Astrocyte (in vitro differentiated cells and primary cell): ENCODE results near the gene DCBLD1. TPM values are rescaled to one million over a fixed set of nuclear protein-coding genes. Genes with fewer than 3 reads are reported as not detected.
A peak's percentile ranks its signal among the peaks of the same experiment; 100 is the strongest.

ENCODE experiments used
- DNase-seq: peaks from one replicate; pipeline ENCODE4 v3.0.0-alpha.2; 2010; ENCODE audit warnings: low read depth
- FAIRE-seq: peaks from 2 replicates; lab custom pipeline; 2011; peaks lifted over from hg19 to GRCh38; lab: Jason Lieb, UNC
- H2AFZ ChIP-seq: 2 replicates; pipeline ENCODE4 v1.6.0; 2012; ENCODE audit warnings: low read depth, low read length, inconsistent platforms
- H3K27ac ChIP-seq: 2 replicates; pipeline ENCODE4 v1.5.1; 2011; ENCODE audit warnings: low read depth, low read length, inconsistent platforms
- H3K27me3 ChIP-seq: 2 replicates; pipeline ENCODE4 v1.6.0; 2011; ENCODE audit warnings: low read length, inconsistent platforms; ENCODE audit not compliant: insufficient read depth
- H3K36me3 ChIP-seq: 2 replicates; pipeline ENCODE4 v1.5.1; 2011; ENCODE audit warnings: low read length, inconsistent platforms; ENCODE audit not compliant: insufficient read depth
- H3K4me1 ChIP-seq: 2 replicates; pipeline ENCODE4 v1.5.1; 2011; ENCODE audit warnings: low read length, inconsistent platforms; ENCODE audit not compliant: insufficient read depth
- H3K4me2 ChIP-seq: 2 replicates; pipeline ENCODE4 v1.6.0; 2012; ENCODE audit warnings: low read length, inconsistent platforms
- H3K4me3 ChIP-seq: 2 replicates; pipeline ENCODE4 v1.5.1; 2011; ENCODE audit warnings: low read depth, mild to moderate bottlenecking, low read length, inconsistent platforms; ENCODE audit not compliant: insufficient read depth
- H3K79me2 ChIP-seq: 2 replicates; pipeline ENCODE4 v1.6.0; 2012; ENCODE audit warnings: mild to moderate bottlenecking, low read length, inconsistent platforms; ENCODE audit not compliant: insufficient read depth
- H3K9ac ChIP-seq: 2 replicates; pipeline ENCODE4 v1.6.0; 2012; ENCODE audit warnings: mild to moderate bottlenecking, low read length, inconsistent platforms
- H3K9me3 ChIP-seq: 2 replicates; pipeline ENCODE4 v1.5.1; 2012; ENCODE audit warnings: low read depth, mild to moderate bottlenecking, low read length, inconsistent platforms; ENCODE audit not compliant: insufficient read depth
- H4K20me1 ChIP-seq: 2 replicates; pipeline ENCODE4 v1.6.0; 2012; ENCODE audit warnings: low read length, inconsistent platforms; ENCODE audit not compliant: insufficient read depth
- H3K27ac Mint-ChIP-seq: one replicate; pipeline ENCODE4 v1.8.0; 2021; ENCODE audit warnings: mild to moderate bottlenecking, mixed read lengths; ENCODE audit not compliant: unreplicated experiment
- H3K27me3 Mint-ChIP-seq: one replicate; pipeline ENCODE4 v1.8.0; 2021; ENCODE audit warnings: low read depth, mixed read lengths; ENCODE audit not compliant: unreplicated experiment
- H3K36me3 Mint-ChIP-seq: one replicate; pipeline ENCODE4 v1.8.0; 2021; ENCODE audit warnings: low read depth, mixed read lengths; ENCODE audit not compliant: unreplicated experiment
- H3K4me1 Mint-ChIP-seq: one replicate; pipeline ENCODE4 v1.8.0; 2021; ENCODE audit warnings: low read depth, mixed read lengths; ENCODE audit not compliant: unreplicated experiment
- H3K4me3 Mint-ChIP-seq: one replicate; pipeline ENCODE4 v1.8.0; 2021; ENCODE audit warnings: mild to moderate bottlenecking, moderate library complexity, mixed read lengths; ENCODE audit not compliant: unreplicated experiment
- H3K9me3 Mint-ChIP-seq: one replicate; pipeline ENCODE4 v1.8.0; 2021; ENCODE audit warnings: mild to moderate bottlenecking, mixed read lengths; ENCODE audit not compliant: unreplicated experiment
- EZH2 ChIP-seq: IDR thresholded peaks from 2 replicates; pipeline ENCODE4 v1.6.1; 2012; ENCODE audit warnings: mild to moderate bottlenecking, low read length, inconsistent platforms; ENCODE audit not compliant: insufficient read depth
- total RNA-seq: library from RNA; stranded (reverse); gene quantifications from 2 replicates; pipeline ENCODE4 v1.2.1, GENCODE V29; 2021
- TF ChIP-seq, protein P1 (sequence below): IDR thresholded peaks from 2 replicates; pipeline ENCODE4 v1.5.1; 2011; ENCODE audit warnings: low read depth, mild to moderate bottlenecking, inconsistent platforms, low read length, moderate library complexity; ENCODE audit not compliant: insufficient read depth

DCBLD1 gene
- total RNA-seq, 1 donor from 2014 or later = 36.8 TPM

- no peak overlapping the region for H3K9ac ChIP-seq
- Mint-ChIP-seq H3K27ac (no peak overlapping the region), H3K4me3 (peak overlapping the region; percentile 27), H3K4me1 (peaks cover 31% of the 10 kb centered on the region), H3K27me3 (no peaks in the 10 kb centered on the region), H3K9me3 (peaks cover 10% of the 10 kb centered on the region), H3K36me3 (peaks cover 24% of the 10 kb centered on the region)
- H2AFZ ChIP-seq = no peak overlapping the region
- H3K36me3 ChIP-seq = peaks cover 3% of the 10 kb centered on the region
- no peaks in the 10 kb centered on the region for H3K27me3 ChIP-seq
- H3K4me1 ChIP-seq = peaks cover 28% of the 10 kb centered on the region
- peaks cover 99% of the 10 kb centered on the region for H3K79me2 ChIP-seq
- no peak overlapping the region for H3K4me2 ChIP-seq
- FAIRE-seq (no peak), DNase-seq (no peak)
- no peak overlapping the region for H3K27ac ChIP-seq
- H4K20me1 ChIP-seq = peaks cover 28% of the 10 kb centered on the region
- H3K4me3 ChIP-seq = no peak overlapping the region
- TF ChIP-seq, protein P1, sequence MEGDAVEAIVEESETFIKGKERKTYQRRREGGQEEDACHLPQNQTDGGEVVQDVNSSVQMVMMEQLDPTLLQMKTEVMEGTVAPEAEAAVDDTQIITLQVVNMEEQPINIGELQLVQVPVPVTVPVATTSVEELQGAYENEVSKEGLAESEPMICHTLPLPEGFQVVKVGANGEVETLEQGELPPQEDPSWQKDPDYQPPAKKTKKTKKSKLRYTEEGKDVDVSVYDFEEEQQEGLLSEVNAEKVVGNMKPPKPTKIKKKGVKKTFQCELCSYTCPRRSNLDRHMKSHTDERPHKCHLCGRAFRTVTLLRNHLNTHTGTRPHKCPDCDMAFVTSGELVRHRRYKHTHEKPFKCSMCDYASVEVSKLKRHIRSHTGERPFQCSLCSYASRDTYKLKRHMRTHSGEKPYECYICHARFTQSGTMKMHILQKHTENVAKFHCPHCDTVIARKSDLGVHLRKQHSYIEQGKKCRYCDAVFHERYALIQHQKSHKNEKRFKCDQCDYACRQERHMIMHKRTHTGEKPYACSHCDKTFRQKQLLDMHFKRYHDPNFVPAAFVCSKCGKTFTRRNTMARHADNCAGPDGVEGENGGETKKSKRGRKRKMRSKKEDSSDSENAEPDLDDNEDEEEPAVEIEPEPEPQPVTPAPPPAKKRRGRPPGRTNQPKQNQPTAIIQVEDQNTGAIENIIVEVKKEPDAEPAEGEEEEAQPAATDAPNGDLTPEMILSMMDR = no peak
- no peak for TF ChIP-seq EZH2
- no peaks in the 10 kb centered on the region for H3K9me3 ChIP-seq
Measured at GRCh38 chr6:117487821-117488220, 5.3 kb downstream of the DCBLD1 start.

GRCh38 chr6:117489003-117489402 is 6.5 kb downstream of the DCBLD1 start:
- Histone ChIP-seq H3K4me1 (peaks cover 32% of the 10 kb centered on the region), H3K79me2 (peaks cover 99% of the 10 kb centered on the region), H3K36me3 (peaks cover 3% of the 10 kb centered on the region), H3K9me3 (no peaks in the 10 kb centered on the region), H2AFZ (no peak overlapping the region), H3K27me3 (no peaks in the 10 kb centered on the region), H4K20me1 (peaks cover 25% of the 10 kb centered on the region), H3K4me3 (no peak overlapping the region), H3K4me2 (no peak overlapping the region), H3K27ac (no peak overlapping the region), H3K9ac (no peak overlapping the region)
- Mint-ChIP-seq H3K4me3 (no peak overlapping the region), H3K27ac (no peak overlapping the region), H3K36me3 (peaks cover 24% of the 10 kb centered on the region), H3K4me1 (peaks cover 40% of the 10 kb centered on the region), H3K9me3 (peaks cover 10% of the 10 kb centered on the region), H3K27me3 (no peaks in the 10 kb centered on the region)
- DNase-seq (no peak), FAIRE-seq (no peak)
- TF ChIP-seq, protein P1 = no peak
- no peak for TF ChIP-seq EZH2

DNA sequence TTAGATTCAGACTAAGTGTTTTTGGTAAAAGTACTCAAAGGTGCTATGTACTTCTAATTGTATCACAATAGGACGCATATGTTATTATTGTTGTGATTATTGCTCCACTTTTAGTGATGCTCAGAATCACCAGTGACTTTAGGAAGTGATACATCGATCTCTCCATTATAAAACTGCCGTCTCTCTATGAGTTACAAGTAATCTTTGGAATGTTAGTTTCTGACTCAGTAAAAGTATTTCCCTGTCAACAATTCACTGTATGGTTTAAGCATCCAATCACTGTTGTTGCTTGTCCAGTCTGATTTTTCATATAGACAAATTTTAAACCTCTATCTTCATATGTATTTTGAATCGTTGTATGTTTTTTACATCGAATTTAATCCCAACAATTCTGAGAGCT is 9.4 kb downstream of the DCBLD1 start:
- no peak overlapping the region for H3K4me3 Mint-ChIP-seq
- peaks cover 5% of the 10 kb centered on the region for H4K20me1 ChIP-seq
- H3K9me3 ChIP-seq = no peaks in the 10 kb centered on the region
- peaks cover 18% of the 10 kb centered on the region for H3K36me3 Mint-ChIP-seq
- H3K4me1 ChIP-seq = peaks cover 52% of the 10 kb centered on the region
- TF ChIP-seq EZH2 = no peak
- TF ChIP-seq, protein P1 = no peak
- no peaks in the 10 kb centered on the region for H3K27me3 ChIP-seq
- peaks cover 1% of the 10 kb centered on the region for H3K36me3 ChIP-seq
- FAIRE-seq = peak; percentile 66
- peak overlapping the region; percentile 56 for H3K9ac ChIP-seq
- H2AFZ ChIP-seq = no peak overlapping the region
- no peaks in the 10 kb centered on the region for H3K27me3 Mint-ChIP-seq
- peaks cover 99% of the 10 kb centered on the region for H3K79me2 ChIP-seq
- H3K9me3 Mint-ChIP-seq = peaks cover 8% of the 10 kb centered on the region
- H3K4me1 Mint-ChIP-seq = peaks cover 52% of the 10 kb centered on the region
- peak overlapping the region; percentile 72 for H3K4me2 ChIP-seq
- peak; percentile 44 for DNase-seq
- H3K27ac Mint-ChIP-seq = peak overlapping the region; percentile 22
- peak overlapping the region; percentile 80 for H3K27ac ChIP-seq
- H3K4me3 ChIP-seq = peak overlapping the region; percentile 14
